T-helper 2 cell treated with Interferon-gamma antibody and Interleukin-4, amounts not matched to agents 5 μg/mL and 100 μg/mL, for 36 hours (primary cell): ENCODE data around the gene SYNGR4.

ENCODE experiments used
- DNase-seq: peaks from one replicate; pipeline ENCODE4 v3.0.0; 2021; ENCODE audit warnings: low spot score
- H3K27ac Mint-ChIP-seq: one replicate; pipeline ENCODE4 v1.8.0; 2021; ENCODE audit warnings: mild to moderate bottlenecking, mixed read lengths
- H3K27me3 Mint-ChIP-seq: one replicate; pipeline ENCODE4 v1.8.0; 2021; ENCODE audit warnings: low read depth, mixed read lengths
- H3K36me3 Mint-ChIP-seq: one replicate; pipeline ENCODE4 v1.8.0; 2021; ENCODE audit warnings: low read depth, mixed read lengths
- H3K4me1 Mint-ChIP-seq: one replicate; pipeline ENCODE4 v1.8.0; 2021; ENCODE audit warnings: low read depth, mixed read lengths
- H3K4me3 Mint-ChIP-seq: one replicate; pipeline ENCODE4 v1.8.0; 2022; ENCODE audit warnings: mild to moderate bottlenecking, moderate library complexity, mixed read lengths
- H3K9me3 Mint-ChIP-seq: one replicate; pipeline ENCODE4 v1.8.0; 2021; ENCODE audit warnings: mixed read lengths

The SYNGR4 gene

GRCh38 chr19:48405010-48405659 is 41.0 kb downstream of the SYNGR4 start:
- no peak overlapping the region for H3K27ac Mint-ChIP-seq
- no peaks in the 10 kb centered on the region for H3K9me3 Mint-ChIP-seq
- H3K4me3 Mint-ChIP-seq, result no peak overlapping the region
- no peak for DNase-seq
- H3K36me3 Mint-ChIP-seq, result no peaks in the 10 kb centered on the region
- peaks cover 8% of the 10 kb centered on the region for H3K27me3 Mint-ChIP-seq
- H3K4me1 Mint-ChIP-seq, result peaks cover 11% of the 10 kb centered on the region

GRCh38 chr19:48405850-48406249 is 41.7 kb downstream of the SYNGR4 start:
- Mint-ChIP-seq H3K4me3 (no peak overlapping the region), H3K4me1 (peaks cover 8% of the 10 kb centered on the region), H3K36me3 (no peaks in the 10 kb centered on the region), H3K27ac (no peak overlapping the region), H3K9me3 (no peaks in the 10 kb centered on the region), H3K27me3 (peaks cover 8% of the 10 kb centered on the region)
- no peak for DNase-seq

GRCh38 chr19:48413879-48414587 is 49.9 kb downstream of the SYNGR4 start:
- peak overlapping the region; percentile 21 for H3K4me3 Mint-ChIP-seq
- peaks cover 21% of the 10 kb centered on the region for H3K27me3 Mint-ChIP-seq
- H3K4me1 Mint-ChIP-seq, result peaks cover 18% of the 10 kb centered on the region
- H3K9me3 Mint-ChIP-seq, result no peaks in the 10 kb centered on the region
- no peak for DNase-seq
- H3K27ac Mint-ChIP-seq, result no peak overlapping the region
- H3K36me3 Mint-ChIP-seq, result no peaks in the 10 kb centered on the region

GRCh38 chr19:48415395-48415794 is 51.2 kb downstream of the SYNGR4 start:
- Mint-ChIP-seq H3K9me3 (no peaks in the 10 kb centered on the region), H3K4me1 (peaks cover 21% of the 10 kb centered on the region), H3K27me3 (peaks cover 21% of the 10 kb centered on the region), H3K36me3 (no peaks in the 10 kb centered on the region), H3K27ac (no peak overlapping the region), H3K4me3 (peak overlapping the region; percentile 43)
- peak; percentile 55 for DNase-seq

- Mint-ChIP-seq H3K9me3 (no peaks in the 10 kb centered on the region), H3K4me1 (peaks cover 21% of the 10 kb centered on the region), H3K27me3 (peaks cover 21% of the 10 kb centered on the region), H3K27ac (no peak overlapping the region), H3K36me3 (no peaks in the 10 kb centered on the region), H3K4me3 (peak overlapping the region; percentile 43)
- DNase-seq, result no peak
These were observed 51.6 kb downstream of the SYNGR4 start for GRCh38 chr19:48415806-48416221.

- Mint-ChIP-seq H3K9me3 (no peaks in the 10 kb centered on the region), H3K4me3 (no peak overlapping the region), H3K4me1 (peaks cover 21% of the 10 kb centered on the region), H3K27me3 (peaks cover 21% of the 10 kb centered on the region), H3K27ac (no peak overlapping the region), H3K36me3 (no peaks in the 10 kb centered on the region)
- no peak for DNase-seq
These were observed 53.3 kb downstream of the SYNGR4 start for GRCh38 chr19:48417421-48417820.

GRCh38 chr19:48418317-48419064 is 54.3 kb downstream of the SYNGR4 start:
- no peaks in the 10 kb centered on the region for H3K9me3 Mint-ChIP-seq
- H3K4me3 Mint-ChIP-seq, result peak overlapping the region; percentile 84
- peaks cover 21% of the 10 kb centered on the region for H3K4me1 Mint-ChIP-seq
- H3K27ac Mint-ChIP-seq, result peak overlapping the region; percentile 77
- DNase-seq, result peak; percentile 35
- peaks cover 19% of the 10 kb centered on the region for H3K27me3 Mint-ChIP-seq
- H3K36me3 Mint-ChIP-seq, result no peaks in the 10 kb centered on the region

- H3K4me3 Mint-ChIP-seq, result peak overlapping the region; percentile 84
- peaks cover 21% of the 10 kb centered on the region for H3K4me1 Mint-ChIP-seq
- H3K27me3 Mint-ChIP-seq, result peaks cover 13% of the 10 kb centered on the region
These were observed 55.2 kb downstream of the SYNGR4 start for GRCh38 chr19:48419158-48419920.

GRCh38 chr19:48421548-48421947 is 57.4 kb downstream of the SYNGR4 start:
- no peak for DNase-seq
- H3K27me3 Mint-ChIP-seq, result peaks cover 4% of the 10 kb centered on the region
- H3K27ac Mint-ChIP-seq, result no peak overlapping the region
- H3K4me3 Mint-ChIP-seq, result no peak overlapping the region
- peaks cover 17% of the 10 kb centered on the region for H3K4me1 Mint-ChIP-seq
- no peaks in the 10 kb centered on the region for H3K9me3 Mint-ChIP-seq
- H3K36me3 Mint-ChIP-seq, result no peaks in the 10 kb centered on the region

More at GRCh38 chr19:48419158-48419920, 55.2 kb downstream of the SYNGR4 start:
- H3K36me3 Mint-ChIP-seq, result no peaks in the 10 kb centered on the region
- no peaks in the 10 kb centered on the region for H3K9me3 Mint-ChIP-seq
- peak; percentile 86 for DNase-seq
- peak overlapping the region; percentile 77 for H3K27ac Mint-ChIP-seq

- peaks cover 5% of the 10 kb centered on the region for H3K4me1 Mint-ChIP-seq
- no peaks in the 10 kb centered on the region for H3K27me3 Mint-ChIP-seq
- no peaks in the 10 kb centered on the region for H3K36me3 Mint-ChIP-seq
- no peak overlapping the region for H3K27ac Mint-ChIP-seq
- no peak overlapping the region for H3K4me3 Mint-ChIP-seq
- DNase-seq, result no peak
- H3K9me3 Mint-ChIP-seq, result no peaks in the 10 kb centered on the region
These were observed 60.6 kb downstream of the SYNGR4 start for GRCh38 chr19:48424694-48425219.
